Measurements from ENCODE around the gene BRCA1.

Gene BRCA1

GRCh38 chr17:43024407-43025289, 100.5 kb downstream of the BRCA1 start, which contains the start of gene RND2:
Gene RND2, plus strand, starts transcription at chr17:43025231. Its CDS starts 117 bp downstream, at chr17:43025348.
- TF ChIP-seq BACH2 (CRISPR knock-in tag; IDR thresholded peaks at IDR 0.05; ENCODE audit: borderline replicate concordance) (no peak), ZFP30 (CRISPR knock-in tag; IDR thresholded peaks at IDR 0.05) (no peak), SNAI2 (CRISPR knock-in tag; IDR thresholded peaks at IDR 0.05) (no peak), TSHZ2 (CRISPR knock-in tag; IDR thresholded peaks at IDR 0.05) (no peak), ZNF565 (CRISPR knock-in tag; conservative IDR thresholded peaks at IDR 0.05; ENCODE audit: low read depth) (no peak), POU6F1 (CRISPR knock-in tag; IDR thresholded peaks at IDR 0.05; ENCODE audit: borderline replicate concordance, low read depth) (no peak), ZNF70 (CRISPR knock-in tag; IDR thresholded peaks at IDR 0.05) (no peak), TOX (CRISPR knock-in tag; IDR thresholded peaks at IDR 0.05; ENCODE audit: borderline replicate concordance) (no peak), ZC3H10 (CRISPR knock-in tag; IDR thresholded peaks at IDR 0.05) (no peak), ZFP3 (CRISPR knock-in tag; IDR thresholded peaks at IDR 0.05) (no peak), CSDC2 (CRISPR knock-in tag; IDR thresholded peaks at IDR 0.05) (no peak), GLIS3 (CRISPR knock-in tag; IDR thresholded peaks at IDR 0.05) (no peak), RARB (CRISPR knock-in tag; IDR thresholded peaks at IDR 0.05) (no peak), ZNF8 (CRISPR knock-in tag; IDR thresholded peaks at IDR 0.05) (no peak), TCF4 (CRISPR knock-in tag; IDR thresholded peaks at IDR 0.05; ENCODE audit: borderline replicate concordance) (no peak), ISL1 (CRISPR knock-in tag; IDR thresholded peaks at IDR 0.05) (no peak)
- TF ChIP-seq, protein P1, sequence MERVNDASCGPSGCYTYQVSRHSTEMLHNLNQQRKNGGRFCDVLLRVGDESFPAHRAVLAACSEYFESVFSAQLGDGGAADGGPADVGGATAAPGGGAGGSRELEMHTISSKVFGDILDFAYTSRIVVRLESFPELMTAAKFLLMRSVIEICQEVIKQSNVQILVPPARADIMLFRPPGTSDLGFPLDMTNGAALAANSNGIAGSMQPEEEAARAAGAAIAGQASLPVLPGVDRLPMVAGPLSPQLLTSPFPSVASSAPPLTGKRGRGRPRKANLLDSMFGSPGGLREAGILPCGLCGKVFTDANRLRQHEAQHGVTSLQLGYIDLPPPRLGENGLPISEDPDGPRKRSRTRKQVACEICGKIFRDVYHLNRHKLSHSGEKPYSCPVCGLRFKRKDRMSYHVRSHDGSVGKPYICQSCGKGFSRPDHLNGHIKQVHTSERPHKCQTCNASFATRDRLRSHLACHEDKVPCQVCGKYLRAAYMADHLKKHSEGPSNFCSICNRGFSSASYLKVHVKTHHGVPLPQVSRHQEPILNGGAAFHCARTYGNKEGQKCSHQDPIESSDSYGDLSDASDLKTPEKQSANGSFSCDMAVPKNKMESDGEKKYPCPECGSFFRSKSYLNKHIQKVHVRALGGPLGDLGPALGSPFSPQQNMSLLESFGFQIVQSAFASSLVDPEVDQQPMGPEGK (CRISPR knock-in tag; IDR thresholded peaks at IDR 0.05; ENCODE audit: borderline replicate concordance), result no peak
- TF ChIP-seq, protein P2, sequence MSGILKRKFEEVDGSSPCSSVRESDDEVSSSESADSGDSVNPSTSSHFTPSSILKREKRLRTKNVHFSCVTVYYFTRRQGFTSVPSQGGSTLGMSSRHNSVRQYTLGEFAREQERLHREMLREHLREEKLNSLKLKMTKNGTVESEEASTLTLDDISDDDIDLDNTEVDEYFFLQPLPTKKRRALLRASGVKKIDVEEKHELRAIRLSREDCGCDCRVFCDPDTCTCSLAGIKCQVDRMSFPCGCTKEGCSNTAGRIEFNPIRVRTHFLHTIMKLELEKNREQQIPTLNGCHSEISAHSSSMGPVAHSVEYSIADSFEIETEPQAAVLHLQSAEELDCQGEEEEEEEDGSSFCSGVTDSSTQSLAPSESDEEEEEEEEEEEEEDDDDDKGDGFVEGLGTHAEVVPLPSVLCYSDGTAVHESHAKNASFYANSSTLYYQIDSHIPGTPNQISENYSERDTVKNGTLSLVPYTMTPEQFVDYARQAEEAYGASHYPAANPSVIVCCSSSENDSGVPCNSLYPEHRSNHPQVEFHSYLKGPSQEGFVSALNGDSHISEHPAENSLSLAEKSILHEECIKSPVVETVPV (CRISPR knock-in tag; IDR thresholded peaks at IDR 0.05), result no peak
- TF ChIP-seq, protein P3, sequence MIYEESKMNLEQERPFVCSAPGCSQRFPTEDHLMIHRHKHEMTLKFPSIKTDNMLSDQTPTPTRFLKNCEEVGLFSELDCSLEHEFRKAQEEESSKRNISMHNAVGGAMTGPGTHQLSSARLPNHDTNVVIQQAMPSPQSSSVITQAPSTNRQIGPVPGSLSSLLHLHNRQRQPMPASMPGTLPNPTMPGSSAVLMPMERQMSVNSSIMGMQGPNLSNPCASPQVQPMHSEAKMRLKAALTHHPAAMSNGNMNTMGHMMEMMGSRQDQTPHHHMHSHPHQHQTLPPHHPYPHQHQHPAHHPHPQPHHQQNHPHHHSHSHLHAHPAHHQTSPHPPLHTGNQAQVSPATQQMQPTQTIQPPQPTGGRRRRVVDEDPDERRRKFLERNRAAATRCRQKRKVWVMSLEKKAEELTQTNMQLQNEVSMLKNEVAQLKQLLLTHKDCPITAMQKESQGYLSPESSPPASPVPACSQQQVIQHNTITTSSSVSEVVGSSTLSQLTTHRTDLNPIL (CRISPR knock-in tag; IDR thresholded peaks at IDR 0.05; ENCODE audit: low read depth), result no peak
- ATAC-seq, result peak; percentile 77

GRCh38 chr17:43021741-43022512, 103.2 kb downstream of the BRCA1 start, which contains the start of gene VAT1:
Gene VAT1, minus strand, starts transcription at chr17:43022385. Its CDS starts 63 bp downstream, at chr17:43022322.
- TF ChIP-seq PPARA (CRISPR knock-in tag; IDR thresholded peaks at IDR 0.05; ENCODE audit: borderline replicate concordance) (no peak), SNAI2 (CRISPR knock-in tag; IDR thresholded peaks at IDR 0.05) (no peak), ZNF70 (CRISPR knock-in tag; IDR thresholded peaks at IDR 0.05) (no peak), BACH2 (CRISPR knock-in tag; IDR thresholded peaks at IDR 0.05; ENCODE audit: borderline replicate concordance) (no peak), RARB (CRISPR knock-in tag; IDR thresholded peaks at IDR 0.05) (no peak), ZFP30 (CRISPR knock-in tag; IDR thresholded peaks at IDR 0.05) (no peak), TCF4 (CRISPR knock-in tag; IDR thresholded peaks at IDR 0.05; ENCODE audit: borderline replicate concordance) (no peak), ESRRG (CRISPR knock-in tag; IDR thresholded peaks at IDR 0.05) (no peak), TOX (CRISPR knock-in tag; IDR thresholded peaks at IDR 0.05; ENCODE audit: borderline replicate concordance) (no peak), ARNTL (CRISPR knock-in tag; IDR thresholded peaks at IDR 0.05; ENCODE audit: borderline replicate concordance, low read depth) (no peak), GLIS3 (CRISPR knock-in tag; IDR thresholded peaks at IDR 0.05) (no peak)
- ATAC-seq, result peak; percentile 81
